ENCODE results near the gene CDKAL1. TPM values are rescaled to one million over a fixed set of nuclear protein-coding genes. Genes with fewer than 3 reads are reported as not detected.

CDKAL1 gene
- total RNA-seq, 4 donors from 2014 or later = 10.1 to 22.0 (median 12.5) TPM

DNA sequence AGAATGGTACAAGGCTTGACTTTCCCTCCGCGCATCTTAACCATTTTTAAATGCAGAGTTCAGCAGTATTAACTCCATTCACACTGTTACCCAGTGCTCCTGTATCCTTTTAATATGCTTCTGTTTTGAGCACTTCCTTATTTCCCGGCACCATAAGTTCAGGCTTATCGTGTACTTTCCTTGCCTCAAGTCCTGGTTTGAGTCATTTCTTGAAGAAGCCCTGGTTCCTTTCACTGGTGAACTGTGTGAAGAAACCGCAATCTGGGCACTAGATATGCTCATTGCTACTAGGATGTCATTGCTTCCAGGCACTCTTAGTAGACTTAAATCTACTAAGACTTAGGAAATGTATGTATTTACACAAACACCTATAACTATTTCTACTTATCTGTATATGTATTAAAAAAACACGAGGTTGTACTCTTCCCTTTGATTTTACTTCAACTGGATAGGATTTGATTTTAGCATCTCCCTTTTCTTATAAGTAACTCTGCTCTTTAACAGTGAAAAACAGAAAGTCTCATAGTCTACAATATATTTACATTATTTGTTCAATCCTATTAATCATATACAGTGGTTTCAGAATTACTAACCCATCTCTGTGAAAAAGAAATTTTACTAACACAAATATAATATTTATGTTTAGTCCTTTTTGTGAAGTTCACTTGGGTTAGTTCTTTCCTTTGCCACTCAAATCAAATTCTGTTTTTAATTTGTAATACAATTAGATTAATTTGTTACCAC, 135.5 kb downstream of the CDKAL1 start:
- WGBS = 94% methylated on average over 6 of the region's 6 CpGs
- no peak for TF ChIP-seq EP300 (IDR thresholded peaks at IDR 0.05)
- TF ChIP-seq POLR2AphosphoS5 (IDR thresholded peaks at IDR 0.05) = no peak
- no peak for TF ChIP-seq POLR2A (IDR thresholded peaks at IDR 0.05)
- no peaks in the 10 kb centered on the region for H3K9me3 ChIP-seq

DNA sequence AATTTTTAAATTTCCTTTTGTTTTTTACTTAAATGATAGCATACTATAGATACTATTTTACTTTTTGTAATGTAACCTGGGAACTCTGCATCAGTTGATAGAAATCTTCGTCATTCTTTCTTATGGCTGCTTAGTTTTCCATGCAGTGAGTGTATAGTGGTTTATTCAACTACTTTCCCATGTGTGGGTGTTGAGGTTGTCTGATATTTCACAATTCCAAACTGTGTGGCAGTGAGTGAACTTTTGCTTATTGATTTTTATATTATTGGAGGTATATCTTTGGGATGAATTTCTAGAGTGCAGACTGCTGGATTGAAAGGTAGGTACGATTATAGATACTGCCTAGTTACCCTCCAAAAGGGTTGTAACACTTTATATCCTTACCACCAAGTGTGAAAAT, 136.5 kb downstream of the CDKAL1 start:
- peaks cover 9% of the 10 kb centered on the region for H3K4me1 ChIP-seq
- no peak overlapping the region for H3K27ac ChIP-seq
- no peak overlapping the region for H3K4me3 ChIP-seq
- no peaks in the 10 kb centered on the region for H3K27me3 ChIP-seq
- no peaks in the 10 kb centered on the region for H3K36me3 ChIP-seq
- TF ChIP-seq EP300 (IDR thresholded peaks at IDR 0.05) (no peak), POLR2AphosphoS5 (IDR thresholded peaks at IDR 0.05) (no peak), POLR2A (IDR thresholded peaks at IDR 0.05) (no peak)
- TF ChIP-seq, protein P1, sequence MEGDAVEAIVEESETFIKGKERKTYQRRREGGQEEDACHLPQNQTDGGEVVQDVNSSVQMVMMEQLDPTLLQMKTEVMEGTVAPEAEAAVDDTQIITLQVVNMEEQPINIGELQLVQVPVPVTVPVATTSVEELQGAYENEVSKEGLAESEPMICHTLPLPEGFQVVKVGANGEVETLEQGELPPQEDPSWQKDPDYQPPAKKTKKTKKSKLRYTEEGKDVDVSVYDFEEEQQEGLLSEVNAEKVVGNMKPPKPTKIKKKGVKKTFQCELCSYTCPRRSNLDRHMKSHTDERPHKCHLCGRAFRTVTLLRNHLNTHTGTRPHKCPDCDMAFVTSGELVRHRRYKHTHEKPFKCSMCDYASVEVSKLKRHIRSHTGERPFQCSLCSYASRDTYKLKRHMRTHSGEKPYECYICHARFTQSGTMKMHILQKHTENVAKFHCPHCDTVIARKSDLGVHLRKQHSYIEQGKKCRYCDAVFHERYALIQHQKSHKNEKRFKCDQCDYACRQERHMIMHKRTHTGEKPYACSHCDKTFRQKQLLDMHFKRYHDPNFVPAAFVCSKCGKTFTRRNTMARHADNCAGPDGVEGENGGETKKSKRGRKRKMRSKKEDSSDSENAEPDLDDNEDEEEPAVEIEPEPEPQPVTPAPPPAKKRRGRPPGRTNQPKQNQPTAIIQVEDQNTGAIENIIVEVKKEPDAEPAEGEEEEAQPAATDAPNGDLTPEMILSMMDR (IDR thresholded peaks at IDR 0.05) = no peak
- DNase-seq (ENCODE audit: low spot score in 2 of 2) = no peak
- H3K9me3 ChIP-seq = no peaks in the 10 kb centered on the region
- 89% methylated on average over 2 of the region's 2 CpGs for WGBS

More for the DNA sequence above, 135.5 kb downstream of the CDKAL1 start:
- H3K27me3 ChIP-seq = no peaks in the 10 kb centered on the region
- H3K4me3 ChIP-seq = no peak overlapping the region
- no peak overlapping the region for H3K27ac ChIP-seq
- no peaks in the 10 kb centered on the region for H3K36me3 ChIP-seq
- H3K4me1 ChIP-seq = peaks cover 9% of the 10 kb centered on the region
- DNase-seq (ENCODE audit: low spot score in 2 of 2) = no peak

DNA sequence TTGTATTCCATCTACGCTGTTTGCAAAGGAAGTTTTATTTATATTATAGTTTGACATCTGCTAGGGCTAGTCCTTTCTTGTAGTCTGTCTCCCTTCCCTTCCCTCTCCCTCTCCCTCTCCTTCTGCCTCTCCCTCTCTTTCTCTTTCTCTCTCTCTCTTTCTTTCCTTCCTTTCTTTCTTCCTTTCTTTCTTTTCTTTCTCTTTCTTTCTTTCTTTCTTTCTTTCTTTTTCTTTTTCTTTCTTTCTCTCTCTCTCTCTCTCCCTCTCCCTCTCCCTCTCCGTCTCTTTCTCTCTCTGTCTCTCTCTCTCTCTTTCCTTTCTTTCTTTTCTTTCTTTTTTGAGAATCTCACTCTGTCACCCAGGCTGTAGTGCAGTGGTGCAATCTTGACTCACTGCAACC, 137.8 kb downstream of the CDKAL1 start:
- Histone ChIP-seq H3K27ac (no peak overlapping the region), H3K27me3 (no peaks in the 10 kb centered on the region), H3K4me1 (peaks cover 9% of the 10 kb centered on the region), H3K36me3 (no peaks in the 10 kb centered on the region), H3K4me3 (no peak overlapping the region), H3K9me3 (no peaks in the 10 kb centered on the region)
- no peak for DNase-seq (ENCODE audit: low spot score in 2 of 2)
- TF ChIP-seq, protein P1 (IDR thresholded peaks at IDR 0.05) = no peak
- TF ChIP-seq POLR2AphosphoS5 (IDR thresholded peaks at IDR 0.05) (no peak), EP300 (IDR thresholded peaks at IDR 0.05) (no peak), POLR2A (IDR thresholded peaks at IDR 0.05) (no peak)
- 96% methylated on average over 2 of the region's 2 CpGs for WGBS

DNA sequence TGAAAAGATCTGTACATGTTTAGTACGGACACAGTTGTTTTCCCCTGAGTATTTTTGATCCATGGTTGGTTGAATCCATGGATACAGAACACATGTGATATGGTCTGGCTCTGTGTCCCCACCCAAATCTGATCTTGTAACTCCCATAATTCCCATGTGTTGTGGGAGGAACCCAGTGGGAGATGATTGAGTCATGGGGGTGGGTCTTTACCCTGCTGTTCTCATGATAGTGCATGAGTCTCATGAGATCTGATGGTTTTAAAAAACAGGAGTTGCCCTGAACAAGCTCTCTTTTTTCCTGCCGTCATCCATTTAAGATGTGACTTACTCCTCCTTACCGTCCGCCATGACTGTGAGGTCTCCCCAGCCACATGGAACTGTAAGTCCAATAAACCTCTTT, 139.2 kb downstream of the CDKAL1 start:
- WGBS = 100% methylated on average over 4 of the region's 4 CpGs
- TF ChIP-seq POLR2A (IDR thresholded peaks at IDR 0.05) (no peak), POLR2AphosphoS5 (IDR thresholded peaks at IDR 0.05) (no peak), EP300 (IDR thresholded peaks at IDR 0.05) (no peak)
- TF ChIP-seq, protein P1 (IDR thresholded peaks at IDR 0.05) = no peak
- Histone ChIP-seq H3K36me3 (no peaks in the 10 kb centered on the region), H3K27ac (no peak overlapping the region), H3K27me3 (no peaks in the 10 kb centered on the region), H3K4me3 (no peak overlapping the region), H3K4me1 (peaks cover 3% of the 10 kb centered on the region), H3K9me3 (no peaks in the 10 kb centered on the region)
- DNase-seq (ENCODE audit: low spot score in 2 of 2) = no peak

DNA sequence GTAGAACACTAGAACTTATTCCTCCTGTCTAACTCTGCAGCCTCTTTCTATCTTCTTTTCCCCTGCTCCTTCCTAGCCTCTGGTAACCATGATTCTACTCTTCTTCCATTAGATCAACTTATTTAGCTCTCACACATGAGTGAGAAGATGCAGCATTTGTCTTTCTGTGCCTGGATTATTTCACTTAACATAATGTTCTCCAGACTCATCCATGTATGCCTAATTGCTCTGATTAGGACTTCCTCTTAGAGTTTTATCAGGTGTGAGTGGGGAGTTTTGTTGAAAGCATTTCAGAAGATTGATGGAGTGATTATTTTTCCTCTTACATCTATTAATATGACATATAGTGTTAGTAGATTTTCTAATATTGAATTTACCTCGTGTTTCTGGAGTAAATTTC, 140.4 kb downstream of the CDKAL1 start:
- no peaks in the 10 kb centered on the region for H3K36me3 ChIP-seq

More for the DNA sequence above, 140.4 kb downstream of the CDKAL1 start:
- DNase-seq (ENCODE audit: low spot score in 2 of 2) = no peak
- Histone ChIP-seq H3K27me3 (no peaks in the 10 kb centered on the region), H3K27ac (no peak overlapping the region), H3K4me3 (no peak overlapping the region), H3K9me3 (no peaks in the 10 kb centered on the region), H3K4me1 (no peaks in the 10 kb centered on the region)
- TF ChIP-seq, protein P1 (IDR thresholded peaks at IDR 0.05) = no peak
- no peak for TF ChIP-seq POLR2A (IDR thresholded peaks at IDR 0.05)
- no peak for TF ChIP-seq EP300 (IDR thresholded peaks at IDR 0.05)
- TF ChIP-seq POLR2AphosphoS5 (IDR thresholded peaks at IDR 0.05) = no peak
- WGBS = 67% methylated on average over 1 of the region's 1 CpG
